H1 (cell line): ENCODE results near the gene DIAPH2. TPM values are rescaled to one million over a fixed set of nuclear protein-coding genes. Genes with fewer than 3 reads are reported as not detected.

Experiments used
- CTCF ChIA-PET: fragments of 300-600 bp; sonication (Branson Sonifier 250); formaldehyde crosslinking; loops from one replicate; lab custom pipeline; 2021; ENCODE audit not compliant: partially characterized antibody; lab: Charles Lee
- POLR2A ChIA-PET: fragments of 300-600 bp; sonication (Branson Sonifier 250); formaldehyde crosslinking; loops from one replicate; lab custom pipeline; 2021; ENCODE audit warnings: inconsistent platforms; ENCODE audit not compliant: partially characterized antibody; lab: Charles Lee
- DNase-seq, 2 experiments: peaks; one replicate each; pipeline versions ENCODE4 v3.0.0 to v3.0.0-alpha.2; 2010 to 2022; ENCODE audit warnings: low spot score in 2 of 2, low read depth in 1 of 2, mixed read lengths in 1 of 2
- FAIRE-seq: peaks from 2 replicates; lab custom pipeline; 2011; peaks lifted over from hg19 to GRCh38; lab: Jason Lieb, UNC
- H2AFZ ChIP-seq: 2 replicates; pipeline ENCODE4 v1.8.1; 2012; ENCODE audit warnings: low read length, inconsistent platforms
- H2AK5ac ChIP-seq: 2 replicates; pipeline ENCODE4 v1.6.1; 2013; ENCODE audit warnings: low read depth, low read length
- H2BK120ac ChIP-seq: replicated peaks from 2 replicates; pipeline ENCODE3; 2013; ENCODE audit warnings: low read depth, low read length, inconsistent platforms
- H2BK12ac ChIP-seq: 2 replicates; pipeline ENCODE4 v1.6.1; 2013; ENCODE audit warnings: low read depth, low read length
- H2BK15ac ChIP-seq: 2 replicates; pipeline ENCODE4 v1.6.1; 2013; ENCODE audit warnings: low read length
- H2BK20ac ChIP-seq: 2 replicates; pipeline ENCODE4 v1.6.1; 2013; ENCODE audit warnings: low read length
- H2BK5ac ChIP-seq: 2 replicates; pipeline ENCODE4 v1.6.1; 2013; ENCODE audit warnings: low read depth, low read length
- H3K14ac ChIP-seq: 2 replicates; pipeline ENCODE4 v1.6.1; 2013; ENCODE audit warnings: inconsistent platforms; ENCODE audit not compliant: insufficient read length
- H3K18ac ChIP-seq: 2 replicates; pipeline ENCODE4 v1.6.1; 2013; ENCODE audit warnings: low read length; ENCODE audit errors: extremely low read depth
- H3K23ac ChIP-seq: 2 replicates; pipeline ENCODE4 v1.6.1; 2013; ENCODE audit warnings: inconsistent platforms; ENCODE audit not compliant: insufficient read length
- H3K23me2 ChIP-seq: 2 replicates; pipeline ENCODE4 v1.6.1; 2013; ENCODE audit warnings: low read depth, low read length
- H3K27ac ChIP-seq: 2 replicates; pipeline ENCODE4 v1.6.1; 2011; ENCODE audit warnings: low read depth, low read length, inconsistent platforms
- H3K27me3 ChIP-seq, 4 experiments: replicated peaks in 1 of 4; 1 replicate in 1 of 4; 2 replicates in 3 of 4; pipeline versions ENCODE4 v1.6.1 to v1.8.1; 2011 to 2013; ENCODE audit warnings: low read length in 3 of 4, mild to moderate bottlenecking in 3 of 4, inconsistent platforms in 2 of 4, mixed read lengths in 2 of 4, moderate library complexity in 1 of 4; ENCODE audit not compliant: control insufficient read depth in 3 of 4, insufficient read depth in 3 of 4; ENCODE audit errors: extremely low read depth in 1 of 4
- H3K36me3 ChIP-seq, 4 experiments: 2 replicates each; pipeline versions ENCODE4 v1.6.1 to v1.8.1; 2011 to 2013; ENCODE audit warnings: mild to moderate bottlenecking in 4 of 4, low read length in 3 of 4, moderate library complexity in 2 of 4, control low read depth in 1 of 4, inconsistent platforms in 1 of 4; ENCODE audit not compliant: insufficient read depth in 4 of 4, control insufficient read depth in 2 of 4
- H3K4ac ChIP-seq: replicated peaks from 2 replicates; pipeline ENCODE3; 2013; ENCODE audit warnings: low read length, low read depth, mixed read lengths, inconsistent platforms; ENCODE audit not compliant: insufficient read length
- H3K4me1 ChIP-seq, 4 experiments: replicated peaks in 1 of 4; 1 replicate in 1 of 4; 2 replicates in 3 of 4; pipeline versions ENCODE4 v1.6.1 to v1.8.1; 2011 to 2013; ENCODE audit warnings: low read length in 3 of 4, inconsistent platforms in 2 of 4, mixed read lengths in 1 of 4; ENCODE audit not compliant: insufficient read depth in 4 of 4, control insufficient read depth in 3 of 4
- H3K4me2 ChIP-seq, 2 experiments: 2 replicates each; pipeline versions ENCODE4 v1.6.1 to v1.8.1; 2011 to 2013; ENCODE audit warnings: low read depth in 2 of 2, low read length in 2 of 2, control low read depth in 1 of 2, inconsistent platforms in 1 of 2, mild to moderate bottlenecking in 1 of 2; ENCODE audit not compliant: insufficient read depth in 1 of 2
- H3K4me3 ChIP-seq, 4 experiments: fragments of 200-600, 300-600 bp in 1 of 4; sonication (generic), shearing (Covaris generic), sonication (Bioruptor Twin) in 1 of 4; 2 replicates each; pipeline versions ENCODE4 v1.5.1 to v1.8.1; 2011 to 2016; ENCODE audit warnings: low read length in 4 of 4, low read depth in 3 of 4, control low read depth in 2 of 4, inconsistent platforms in 2 of 4, mild to moderate bottlenecking in 2 of 4, mixed read lengths in 1 of 4, moderate library complexity in 1 of 4; ENCODE audit not compliant: insufficient read depth in 2 of 4; ENCODE audit errors: extremely low read depth in 1 of 4
- H3K56ac ChIP-seq: replicated peaks from 2 replicates; pipeline ENCODE3; 2013; ENCODE audit warnings: low read depth, mild to moderate bottlenecking, mixed read lengths, low read length, inconsistent platforms; ENCODE audit not compliant: insufficient read length
- H3K79me1 ChIP-seq: 2 replicates; pipeline ENCODE4 v1.6.1; 2013; ENCODE audit warnings: low read depth, low read length, control low read depth
- H3K79me2 ChIP-seq, 2 experiments: 2 replicates each; pipeline versions ENCODE4 v1.6.1 to v1.8.1; 2012 to 2013; ENCODE audit warnings: low read length in 2 of 2, mild to moderate bottlenecking in 2 of 2, inconsistent platforms in 1 of 2; ENCODE audit not compliant: insufficient read depth in 2 of 2, control insufficient read depth in 1 of 2
- H3K9ac ChIP-seq, 4 experiments: replicated peaks in 1 of 4; 1 replicate in 1 of 4; 2 replicates in 3 of 4; pipeline versions ENCODE4 v1.6.1 to v1.8.1; 2011 to 2013; ENCODE audit warnings: low read depth in 3 of 4, low read length in 3 of 4, control low read depth in 2 of 4, mild to moderate bottlenecking in 2 of 4, moderate library complexity in 2 of 4, inconsistent platforms in 1 of 4; ENCODE audit errors: extremely low read depth in 1 of 4
- H3K9me3 ChIP-seq, 2 experiments: 2 replicates each; pipeline versions ENCODE4 v1.6.1 to v1.8.1; 2012 to 2013; ENCODE audit warnings: mild to moderate bottlenecking in 2 of 2, moderate library complexity in 2 of 2, control low read depth in 1 of 2, inconsistent platforms in 1 of 2, low read depth in 1 of 2, low read length in 1 of 2, mixed read lengths in 1 of 2; ENCODE audit not compliant: insufficient read depth in 2 of 2
- H4K20me1 ChIP-seq, 2 experiments: replicated peaks in 1 of 2; 2 replicates each; pipeline versions ENCODE3 to v1.8.1; 2011 to 2013; ENCODE audit warnings: inconsistent platforms in 2 of 2, low read length in 2 of 2, mild to moderate bottlenecking in 1 of 2; ENCODE audit not compliant: insufficient read depth in 2 of 2, control insufficient read depth in 1 of 2
- H4K5ac ChIP-seq: 2 replicates; pipeline ENCODE4 v1.6.1; 2013; ENCODE audit warnings: low read length, low read depth, mixed read lengths, inconsistent platforms; ENCODE audit not compliant: insufficient read length
- H4K8ac ChIP-seq: 2 replicates; pipeline ENCODE4 v1.8.0; 2013; ENCODE audit warnings: mild to moderate bottlenecking, moderate library complexity, low read length, inconsistent platforms; ENCODE audit not compliant: insufficient read depth; ENCODE audit errors: extremely low read depth
- H4K91ac ChIP-seq: replicated peaks from 2 replicates; pipeline ENCODE3; 2013; ENCODE audit warnings: low read length, mixed read lengths, inconsistent platforms; ENCODE audit not compliant: insufficient read length
- ATF2 ChIP-seq: IDR thresholded peaks from 2 replicates; pipeline ENCODE4 v1.6.1; 2012; ENCODE audit warnings: low read length, inconsistent platforms
- BCL11A ChIP-seq, 2 experiments: IDR thresholded peaks; one replicate each; pipeline ENCODE4 v1.6.1; 2011; ENCODE audit warnings: low read depth in 2 of 2, low read length in 2 of 2, mild to moderate bottlenecking in 2 of 2
- CBX5 ChIP-seq: fragments of 300-800, 300-1000 bp; sonication (generic); IDR thresholded peaks from 2 replicates; pipeline ENCODE4 v1.7.1; 2016; ENCODE audit warnings: antibody characterized with exemption, low read length, low read depth
- CREB1 ChIP-seq: IDR thresholded peaks from 2 replicates; pipeline ENCODE4 v1.6.1; 2012; ENCODE audit warnings: inconsistent platforms
- EZH2 ChIP-seq: fragments of 200-600 bp; sonication (generic); IDR thresholded peaks from 2 replicates; pipeline ENCODE4 v1.7.1; 2012; ENCODE audit warnings: low read depth, mild to moderate bottlenecking, moderate library complexity, low read length, inconsistent platforms; ENCODE audit not compliant: severe bottlenecking
- HDAC6 ChIP-seq: IDR thresholded peaks from one replicate; pipeline ENCODE4 v1.7.1; 2012; ENCODE audit warnings: low read depth, mild to moderate bottlenecking, inconsistent platforms, low read length, moderate library complexity
- MAFK ChIP-seq: IDR thresholded peaks from 2 replicates; pipeline ENCODE4 v1.6.1; 2012; ENCODE audit warnings: low read depth, mild to moderate bottlenecking, improper control_type of control experiment, low read length
- POLR2A ChIP-seq, 2 experiments: IDR thresholded peaks; 1 replicate in 1 of 2; 2 replicates in 1 of 2; pipeline ENCODE4 v1.6.1; 2011; ENCODE audit warnings: low read depth in 2 of 2, low read length in 2 of 2, mild to moderate bottlenecking in 2 of 2; ENCODE audit errors: control extremely low read depth in 1 of 2
- RAD21 ChIP-seq, 2 experiments: IDR thresholded peaks in 1 of 2; conservative IDR thresholded peaks in 1 of 2; 2 replicates each; pipeline ENCODE4 v1.6.1; 2011; ENCODE audit warnings: low read depth in 2 of 2, low read length in 2 of 2, improper control_type of control experiment in 1 of 2, inconsistent platforms in 1 of 2, mild to moderate bottlenecking in 1 of 2, moderate library complexity in 1 of 2
- SAP30 ChIP-seq: fragments of 300-600 bp; sonication (generic); IDR thresholded peaks from 2 replicates; pipeline ENCODE4 v1.7.1; 2012; ENCODE audit warnings: low read length, moderate library complexity, mild to moderate bottlenecking, inconsistent platforms; ENCODE audit not compliant: insufficient read depth, insufficient replicate concordance
- polyA plus RNA-seq, 7 experiments: library from polyadenylated mRNA; depleted of rRNA in 3 of 7; stranded (reverse) in 5 of 7; unstranded in 2 of 7; fragments of >200 nt in 5 of 7; fragments of 200-250 nt in 2 of 7; gene quantifications; 1 replicate in 5 of 7; 2 replicates in 1 of 7; 4 replicates in 1 of 7; pipeline versions ENCODE4 v1.2.1 to v1.2.3, GENCODE V29; 2011 to 2013; ENCODE audit warnings: missing spikeins in 2 of 7, mixed read lengths in 2 of 7
- total RNA-seq: library from RNA; stranded (reverse); fragmentation: NEBNext Ultra II Directional; extraction: Animal tissue kit (Norgen Biotek cat#: 25700); gene quantifications from 2 replicates; pipeline ENCODE4 v1.2.1, GENCODE V29; 2021

DIAPH2 gene
- total and polyA plus RNA-seq, 2 of the 8 experiments (the other 6 are each of a cell fraction or from before 2014, with no cell fraction given) = 4.4 to 24.3 TPM

DNA sequence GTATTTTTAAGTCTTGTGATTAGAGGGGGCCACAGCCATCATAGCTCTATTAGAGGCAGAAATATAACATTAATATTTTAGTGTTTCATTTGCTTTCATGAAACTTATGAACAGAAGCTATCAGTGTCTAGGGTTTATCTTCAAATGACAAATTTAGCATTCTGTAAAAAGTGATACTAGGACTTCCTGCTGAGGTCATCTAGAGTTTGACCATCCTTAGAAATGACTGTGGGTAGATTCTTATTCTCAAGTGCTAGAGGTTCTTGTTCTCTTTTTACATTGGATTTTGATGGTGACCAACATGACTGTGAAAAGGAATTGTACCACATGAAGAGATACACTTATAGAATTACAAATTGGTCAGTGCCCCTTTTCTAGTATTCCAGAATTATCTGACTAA is 767.6 kb downstream of the DIAPH2 start:
- FAIRE-seq (no peak), DNase-seq (no peak)
- Histone ChIP-seq H4K5ac (no peak overlapping the region), H3K18ac (no peak overlapping the region), H3K79me1 (no peaks in the 10 kb centered on the region), H3K27ac (no peak overlapping the region), H3K27me3 (no peaks in the 10 kb centered on the region), H3K9ac (no peak overlapping the region), H3K23ac (no peak overlapping the region), H3K23me2 (no peaks in the 10 kb centered on the region), H3K36me3 (no peaks in the 10 kb centered on the region; a peak in 1 of 8 replicates), H3K4me2 (no peak overlapping the region), H2BK20ac (no peak overlapping the region), H4K91ac (no peak overlapping the region), H4K20me1 (no peaks in the 10 kb centered on the region), H3K4me1 (peaks cover 0 to 2% (median 0%) of the 10 kb centered on the region in 4 experiments; a peak in 1 of 7 replicates), H3K56ac (no peak overlapping the region), H3K9me3 (no peaks in the 10 kb centered on the region), H3K4ac (no peak overlapping the region), H2BK5ac (no peak overlapping the region), H2BK15ac (no peak overlapping the region), H2AFZ (no peak overlapping the region), H2BK12ac (no peak overlapping the region), H4K8ac (no peak overlapping the region), H2AK5ac (no peak overlapping the region), H3K79me2 (no peaks in the 10 kb centered on the region), H3K4me3 (no peak overlapping the region), H3K14ac (no peak overlapping the region), H2BK120ac (no peak overlapping the region)
- TF ChIP-seq CREB1 (no peak), ATF2 (no peak), RAD21 (IDR thresholded peaks at IDR 0.05 in 1 of 2, conservative IDR thresholded peaks at IDR 0.05 in 1 of 2; ENCODE audit: low read depth in 2 of 2, low read length in 2 of 2) (no peak), HDAC6 (no peak), EZH2 (no peak), BCL11A (IDR thresholded peaks at IDR 0.05; ENCODE audit: low read depth in 2 of 2, low read length in 2 of 2) (no peak), SAP30 (no peak), CBX5 (no peak), POLR2A (IDR thresholded peaks at IDR 0.05; ENCODE audit: control extremely low read depth in 1 of 2, low read depth in 2 of 2, low read length in 2 of 2) (no peak), MAFK (no peak)
- POLR2A ChIA-PET = no interaction called here
- CTCF ChIA-PET = no interaction called here
